ENCODE data around the gene CD58.

CD58 gene

GRCh38 chr1:116466810-116467557 is 103.8 kb downstream of the CD58 start (continued):
- TF ChIP-seq ZNF398 (tag by site-specific recombination; IDR thresholded peaks at IDR 0.05) (no peak), ZNF366 (tag by site-specific recombination; conservative IDR thresholded peaks at IDR 0.05) (0 out of 2 replicates have a peak, but pooled peaks have one; percentile 30), PRDM1 (tag by site-specific recombination; IDR thresholded peaks at IDR 0.05) (peak; percentile 25; the same call in 1 of the 2 replicates), ZNF248 (tag by site-specific recombination; IDR thresholded peaks at IDR 0.05) (no peak), ZBTB11 (tag by site-specific recombination; conservative IDR thresholded peaks at IDR 0.05; ENCODE audit: low read depth) (no peak), ZNF513 (tag by site-specific recombination; IDR thresholded peaks at IDR 0.05) (peak; percentile 81), MEIS1 (CRISPR knock-in tag; IDR thresholded peaks at IDR 0.05; ENCODE audit: borderline replicate concordance) (no peak), ZNF610 (tag by site-specific recombination; IDR thresholded peaks at IDR 0.05; ENCODE audit: borderline replicate concordance) (no peak), ZSCAN23 (tag by site-specific recombination; IDR thresholded peaks at IDR 0.05) (no peak), ZFP3 (tag by site-specific recombination; IDR thresholded peaks at IDR 0.05; ENCODE audit: low read depth) (no peak), ZBTB6 (tag by site-specific recombination; IDR thresholded peaks at IDR 0.05) (no peak), ZNF23 (tag by site-specific recombination; IDR thresholded peaks at IDR 0.05; ENCODE audit: borderline replicate concordance) (0 out of 2 replicates have a peak, but pooled peaks have one; percentile 21), ZNF830 (tag by site-specific recombination; IDR thresholded peaks at IDR 0.05; ENCODE audit: low read depth) (no peak), ZNF837 (tag by site-specific recombination; IDR thresholded peaks at IDR 0.05) (no peak), SALL2 (tag by site-specific recombination; IDR thresholded peaks at IDR 0.05; ENCODE audit: borderline replicate concordance) (0 out of 2 replicates have a peak, but pooled peaks have one; percentile 52), YY2 (tag by site-specific recombination; IDR thresholded peaks at IDR 0.05) (peak; percentile 66), ZBTB48 (tag by site-specific recombination; IDR thresholded peaks at IDR 0.05) (no peak), ZNF169 (tag by site-specific recombination; IDR thresholded peaks at IDR 0.05) (no peak), ZNF394 (tag by site-specific recombination; IDR thresholded peaks at IDR 0.05; ENCODE audit: borderline replicate concordance) (no peak)

Measured in HEK293 (cell line).